SK-N-SH (cell line): Measurements from ENCODE around the gene TEK. TPM values are rescaled to one million over a fixed set of nuclear protein-coding genes. Genes with fewer than 3 reads are reported as not detected.

ENCODE experiments used
- CTCF ChIA-PET: fragments of 300-600, 350-600 bp; formaldehyde crosslinking; extraction: SDS; loops from one replicate; lab custom pipeline; 2021; lab: Yijun Ruan, JAX
- POLR2A ChIA-PET: fragments of 350-600 bp; sonication (Branson Sonifier 250); formaldehyde crosslinking; extraction: SDS; loops from one replicate; lab custom pipeline; 2020; ENCODE audit warnings: antibody characterized with exemption, inconsistent platforms; lab: Yijun Ruan, JAX
- DNase-seq: peaks from one replicate; pipeline ENCODE4 v3.0.0; 2012
- H2AFZ ChIP-seq: fragments of 200-600 bp; sonication (generic); 2 replicates; pipeline ENCODE4 v1.8.1; 2016; ENCODE audit warnings: antibody characterized with exemption, mild to moderate bottlenecking, low read depth
- H3F3A ChIP-seq: fragments of 200-600 bp; sonication (generic); replicated peaks from 2 replicates; pipeline ENCODE3; 2016; ENCODE audit warnings: antibody characterized with exemption, mild to moderate bottlenecking; ENCODE audit not compliant: insufficient read depth
- H3K27ac ChIP-seq, 2 experiments: fragments of 200-500 bp in 1 of 2; fragments of 200-600 bp in 1 of 2; sonication (Bioruptor generic) in 1 of 2; sonication (generic), shearing (Covaris generic) in 1 of 2; 2 replicates each; pipeline versions ENCODE4 v1.5.1 to v1.6.1; 2014 to 2016; ENCODE audit warnings: low read depth in 2 of 2, inconsistent platforms in 1 of 2, low read length in 1 of 2, mild to moderate bottlenecking in 1 of 2, mixed read lengths in 1 of 2
- H3K27me3 ChIP-seq: fragments of 200-600 bp; sonication (generic), shearing (Covaris generic); 2 replicates; pipeline ENCODE4 v1.6.1; 2016; ENCODE audit warnings: mixed run types; ENCODE audit not compliant: insufficient read depth
- H3K36me3 ChIP-seq, 2 experiments: fragments of 200-500 bp in 1 of 2; fragments of 200-600 bp in 1 of 2; sonication (Bioruptor generic) in 1 of 2; sonication (generic) in 1 of 2; replicated peaks in 1 of 2; 2 replicates each; pipeline versions ENCODE3 to v1.5.1; 2014 to 2016; ENCODE audit warnings: low read length in 1 of 2, mild to moderate bottlenecking in 1 of 2; ENCODE audit not compliant: insufficient read depth in 2 of 2, control insufficient read depth in 1 of 2
- H3K4me1 ChIP-seq, 2 experiments: fragments of 200-500 bp in 1 of 2; fragments of 200-600 bp in 1 of 2; sonication (Bioruptor generic) in 1 of 2; sonication (generic), shearing (Covaris generic) in 1 of 2; 2 replicates each; pipeline versions ENCODE4 v1.5.1 to v1.6.1; 2014 to 2016; ENCODE audit warnings: low read depth in 1 of 2, low read length in 1 of 2, mixed run types in 1 of 2; ENCODE audit not compliant: insufficient read depth in 2 of 2, control insufficient read depth in 1 of 2
- H3K4me2 ChIP-seq: fragments of 200-600 bp; sonication (generic), shearing (Covaris generic); 2 replicates; pipeline ENCODE4 v1.6.1; 2017; ENCODE audit warnings: mixed run types
- H3K4me3 ChIP-seq, 2 experiments: fragments of 200-500 bp in 1 of 2; fragments of 200-600 bp in 1 of 2; sonication (Bioruptor generic) in 1 of 2; sonication (generic), shearing (Covaris generic) in 1 of 2; 2 replicates each; pipeline versions ENCODE4 v1.5.1 to v1.8.1; 2014 to 2016; ENCODE audit warnings: low read depth in 2 of 2, inconsistent platforms in 1 of 2, low read length in 1 of 2, mild to moderate bottlenecking in 1 of 2, mixed read lengths in 1 of 2, moderate library complexity in 1 of 2
- H3K79me2 ChIP-seq: fragments of 200-600 bp; sonication (generic); 2 replicates; pipeline ENCODE4 v1.8.1; 2017; ENCODE audit warnings: mild to moderate bottlenecking; ENCODE audit not compliant: insufficient read depth
- H3K9ac ChIP-seq: fragments of 200-600 bp; sonication (generic); 2 replicates; pipeline ENCODE4 v1.6.1; 2017; ENCODE audit warnings: mixed run types
- H3K9me2 ChIP-seq: fragments of 200-600 bp; sonication (generic); 2 replicates; pipeline ENCODE4 v1.6.1; 2017; ENCODE audit warnings: mixed run types
- H3K9me3 ChIP-seq: fragments of 200-600 bp; sonication (generic); 2 replicates; pipeline ENCODE4 v1.6.1; 2017; ENCODE audit warnings: mixed run types, mild to moderate bottlenecking, moderate library complexity
- H4K20me1 ChIP-seq: fragments of 200-600 bp; sonication (generic); 2 replicates; pipeline ENCODE4 v1.6.1; 2017; ENCODE audit warnings: mild to moderate bottlenecking, mixed run types; ENCODE audit not compliant: insufficient read depth
- EP300 ChIP-seq, 2 experiments: IDR thresholded peaks; 2 replicates each; pipeline versions ENCODE4 v1.4.0 to v1.6.1; 2012; ENCODE audit warnings: borderline replicate concordance in 1 of 2, low read depth in 1 of 2, low read length in 1 of 2
- FOXM1 ChIP-seq: IDR thresholded peaks from 2 replicates; pipeline ENCODE4 v1.4.0; 2012; ENCODE audit warnings: low read depth, mild to moderate bottlenecking
- GABPA ChIP-seq: IDR thresholded peaks from 2 replicates; pipeline ENCODE4 v1.4.0; 2012; ENCODE audit warnings: low read depth, mild to moderate bottlenecking
- GATA2 ChIP-seq: sonication (generic); formaldehyde crosslinking; IDR thresholded peaks from 2 replicates; pipeline ENCODE4 v1.5.0; 2020; ENCODE audit warnings: mild to moderate bottlenecking, missing genetic modification reagents
- MEF2A ChIP-seq: IDR thresholded peaks from 2 replicates; pipeline ENCODE4 v1.4.0; 2012; ENCODE audit warnings: low read depth, borderline replicate concordance
- MXI1 ChIP-seq: IDR thresholded peaks from 2 replicates; pipeline ENCODE4 v1.6.1; 2012; ENCODE audit warnings: mild to moderate bottlenecking, low read depth, low read length, improper control_type of control experiment
- POLR2AphosphoS5 ChIP-seq: IDR thresholded peaks from 2 replicates; pipeline ENCODE4 v1.6.1; 2012; ENCODE audit warnings: low read depth, low read length
- RCOR1 ChIP-seq: fragments of 150-350 bp; IDR thresholded peaks from 2 replicates; pipeline ENCODE4 v1.6.1; 2017; ENCODE audit warnings: antibody characterized with exemption, low read length
- RXRA ChIP-seq: IDR thresholded peaks from 2 replicates; pipeline ENCODE4 v1.4.0; 2012; ENCODE audit warnings: low read depth, mild to moderate bottlenecking, borderline replicate concordance
- TEAD4 ChIP-seq: IDR thresholded peaks from 2 replicates; pipeline ENCODE4 v1.4.0; 2012; ENCODE audit warnings: mild to moderate bottlenecking, borderline replicate concordance; ENCODE audit not compliant: insufficient read depth
- WGBS: methylation state at CpG from one replicate; pipeline ENCODE4 v1.1.6; 2017; ENCODE audit warnings: low lambda C conversion rate; 5-methylcytosine and 5-hydroxymethylcytosine counted together
- polyA plus RNA-seq, 3 experiments: library from polyadenylated mRNA; depleted of rRNA; stranded (reverse); fragments of >200 nt; gene quantifications; 2 replicates each; pipeline ENCODE4 v1.2.3, GENCODE V29; 2012
- TF ChIP-seq, protein P1 (sequence below): IDR thresholded peaks from 2 replicates; pipeline ENCODE4 v1.6.1; 2012; ENCODE audit warnings: mild to moderate bottlenecking, low read depth, low read length, moderate library complexity
- TF ChIP-seq, protein P2 (sequence below): fragments of 150-350 bp; IDR thresholded peaks from 2 replicates; pipeline ENCODE4 v1.6.1; 2017; ENCODE audit warnings: antibody characterized with exemption, low read length, low read depth, borderline replicate concordance
- TF ChIP-seq, protein P3 (sequence below): fragments of 200-600 bp; sonication (generic); IDR thresholded peaks from 2 replicates; pipeline ENCODE4 v1.6.1; 2017; ENCODE audit warnings: antibody characterized with exemption, mild to moderate bottlenecking, moderate library complexity
- TF ChIP-seq, protein P4 (sequence below): IDR thresholded peaks from 2 replicates; pipeline ENCODE4 v1.4.0; 2012; ENCODE audit warnings: low read depth, borderline replicate concordance

The TEK gene
- polyA plus RNA-seq, 1 of the 3 experiments (the other 2 are of a cell fraction): 0.03 TPM

DNA sequence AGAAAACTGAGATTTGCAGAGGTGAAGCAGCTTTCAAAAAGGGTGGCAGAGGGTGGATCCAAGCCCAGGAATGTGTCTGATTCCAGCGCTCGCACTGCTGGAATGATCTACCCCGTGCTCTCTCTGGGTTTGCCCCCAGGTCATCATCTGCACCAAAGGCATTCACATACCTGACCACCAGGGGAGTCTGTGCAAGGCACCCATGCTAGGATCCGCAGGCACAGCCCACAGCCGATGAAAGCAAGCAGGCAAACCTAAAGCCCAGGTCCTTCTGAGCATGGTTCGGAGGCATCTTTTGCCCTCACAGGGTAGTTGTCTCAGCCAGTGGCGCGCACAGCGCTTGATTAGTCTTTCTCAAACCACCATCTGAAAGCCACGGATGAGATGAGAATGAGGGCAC, 56.6 kb downstream of the TEK start:
- Histone ChIP-seq H3K27ac (no peak overlapping the region), H3K9me2 (no peaks in the 10 kb centered on the region), H3K4me3 (no peak overlapping the region), H3K4me1 (no peaks in the 10 kb centered on the region), H3K36me3 (no peaks in the 10 kb centered on the region), H3K4me2 (no peak overlapping the region), H2AFZ (no peak overlapping the region), H3F3A (peaks cover 11% of the 10 kb centered on the region), H3K79me2 (no peaks in the 10 kb centered on the region), H3K9ac (no peak overlapping the region), H3K9me3 (no peaks in the 10 kb centered on the region), H3K27me3 (no peaks in the 10 kb centered on the region), H4K20me1 (no peaks in the 10 kb centered on the region)
- no peak for DNase-seq
- CTCF ChIA-PET: interaction anchor here (2.0 kb wide), 1 partner anchor 111 kb away, joined by 5 read pairs; no protein-coding TSS in a partner anchor
- 82% methylated on average over 7 of the region's 10 CpGs for WGBS
- TF ChIP-seq, protein P1, sequence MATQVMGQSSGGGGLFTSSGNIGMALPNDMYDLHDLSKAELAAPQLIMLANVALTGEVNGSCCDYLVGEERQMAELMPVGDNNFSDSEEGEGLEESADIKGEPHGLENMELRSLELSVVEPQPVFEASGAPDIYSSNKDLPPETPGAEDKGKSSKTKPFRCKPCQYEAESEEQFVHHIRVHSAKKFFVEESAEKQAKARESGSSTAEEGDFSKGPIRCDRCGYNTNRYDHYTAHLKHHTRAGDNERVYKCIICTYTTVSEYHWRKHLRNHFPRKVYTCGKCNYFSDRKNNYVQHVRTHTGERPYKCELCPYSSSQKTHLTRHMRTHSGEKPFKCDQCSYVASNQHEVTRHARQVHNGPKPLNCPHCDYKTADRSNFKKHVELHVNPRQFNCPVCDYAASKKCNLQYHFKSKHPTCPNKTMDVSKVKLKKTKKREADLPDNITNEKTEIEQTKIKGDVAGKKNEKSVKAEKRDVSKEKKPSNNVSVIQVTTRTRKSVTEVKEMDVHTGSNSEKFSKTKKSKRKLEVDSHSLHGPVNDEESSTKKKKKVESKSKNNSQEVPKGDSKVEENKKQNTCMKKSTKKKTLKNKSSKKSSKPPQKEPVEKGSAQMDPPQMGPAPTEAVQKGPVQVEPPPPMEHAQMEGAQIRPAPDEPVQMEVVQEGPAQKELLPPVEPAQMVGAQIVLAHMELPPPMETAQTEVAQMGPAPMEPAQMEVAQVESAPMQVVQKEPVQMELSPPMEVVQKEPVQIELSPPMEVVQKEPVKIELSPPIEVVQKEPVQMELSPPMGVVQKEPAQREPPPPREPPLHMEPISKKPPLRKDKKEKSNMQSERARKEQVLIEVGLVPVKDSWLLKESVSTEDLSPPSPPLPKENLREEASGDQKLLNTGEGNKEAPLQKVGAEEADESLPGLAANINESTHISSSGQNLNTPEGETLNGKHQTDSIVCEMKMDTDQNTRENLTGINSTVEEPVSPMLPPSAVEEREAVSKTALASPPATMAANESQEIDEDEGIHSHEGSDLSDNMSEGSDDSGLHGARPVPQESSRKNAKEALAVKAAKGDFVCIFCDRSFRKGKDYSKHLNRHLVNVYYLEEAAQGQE: no peak
- TF ChIP-seq RCOR1 (no peak), GATA2 (CRISPR knock-in tag) (no peak), RXRA (no peak), GABPA (no peak), MEF2A (no peak)
- TF ChIP-seq, protein P2, sequence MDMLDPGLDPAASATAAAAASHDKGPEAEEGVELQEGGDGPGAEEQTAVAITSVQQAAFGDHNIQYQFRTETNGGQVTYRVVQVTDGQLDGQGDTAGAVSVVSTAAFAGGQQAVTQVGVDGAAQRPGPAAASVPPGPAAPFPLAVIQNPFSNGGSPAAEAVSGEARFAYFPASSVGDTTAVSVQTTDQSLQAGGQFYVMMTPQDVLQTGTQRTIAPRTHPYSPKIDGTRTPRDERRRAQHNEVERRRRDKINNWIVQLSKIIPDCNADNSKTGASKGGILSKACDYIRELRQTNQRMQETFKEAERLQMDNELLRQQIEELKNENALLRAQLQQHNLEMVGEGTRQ: no peak
- TF ChIP-seq, protein P3, sequence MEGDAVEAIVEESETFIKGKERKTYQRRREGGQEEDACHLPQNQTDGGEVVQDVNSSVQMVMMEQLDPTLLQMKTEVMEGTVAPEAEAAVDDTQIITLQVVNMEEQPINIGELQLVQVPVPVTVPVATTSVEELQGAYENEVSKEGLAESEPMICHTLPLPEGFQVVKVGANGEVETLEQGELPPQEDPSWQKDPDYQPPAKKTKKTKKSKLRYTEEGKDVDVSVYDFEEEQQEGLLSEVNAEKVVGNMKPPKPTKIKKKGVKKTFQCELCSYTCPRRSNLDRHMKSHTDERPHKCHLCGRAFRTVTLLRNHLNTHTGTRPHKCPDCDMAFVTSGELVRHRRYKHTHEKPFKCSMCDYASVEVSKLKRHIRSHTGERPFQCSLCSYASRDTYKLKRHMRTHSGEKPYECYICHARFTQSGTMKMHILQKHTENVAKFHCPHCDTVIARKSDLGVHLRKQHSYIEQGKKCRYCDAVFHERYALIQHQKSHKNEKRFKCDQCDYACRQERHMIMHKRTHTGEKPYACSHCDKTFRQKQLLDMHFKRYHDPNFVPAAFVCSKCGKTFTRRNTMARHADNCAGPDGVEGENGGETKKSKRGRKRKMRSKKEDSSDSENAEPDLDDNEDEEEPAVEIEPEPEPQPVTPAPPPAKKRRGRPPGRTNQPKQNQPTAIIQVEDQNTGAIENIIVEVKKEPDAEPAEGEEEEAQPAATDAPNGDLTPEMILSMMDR: peak; percentile 17; the same call in 1 of the 2 replicates
- POLR2A ChIA-PET: no interaction called here

DNA sequence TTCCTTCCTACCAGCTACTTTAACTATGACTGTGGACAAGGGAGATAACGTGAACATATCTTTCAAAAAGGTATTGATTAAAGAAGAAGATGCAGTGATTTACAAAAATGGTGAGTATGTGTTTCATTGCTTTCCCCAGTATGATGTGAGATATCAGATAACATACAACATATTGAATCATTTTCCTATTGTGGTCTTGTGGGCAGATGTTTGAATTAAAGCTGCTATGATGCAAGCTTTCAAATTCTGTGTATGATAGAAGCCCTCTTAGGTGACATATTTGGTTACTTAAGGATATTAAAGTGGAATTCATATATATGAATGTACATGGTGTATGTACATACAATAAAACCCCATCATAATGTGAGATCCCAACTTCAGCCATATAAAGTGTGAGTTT, 59.5 kb downstream of the TEK start:
- Histone ChIP-seq H3K27ac (no peak overlapping the region), H3K9me2 (no peaks in the 10 kb centered on the region), H3K4me2 (no peak overlapping the region), H3K9me3 (no peaks in the 10 kb centered on the region), H3K9ac (no peak overlapping the region), H3F3A (no peaks in the 10 kb centered on the region), H3K27me3 (no peaks in the 10 kb centered on the region), H2AFZ (no peak overlapping the region), H3K79me2 (no peaks in the 10 kb centered on the region), H3K4me1 (no peaks in the 10 kb centered on the region), H4K20me1 (no peaks in the 10 kb centered on the region), H3K4me3 (no peak overlapping the region), H3K36me3 (no peaks in the 10 kb centered on the region)
- no peak for DNase-seq
- 69% methylated on average over 1 of the region's 1 CpG for WGBS
- ChIA-PET POLR2A (no interaction called here), CTCF (interaction anchor here (0.8 kb wide), 1 partner anchor 8 kb away, joined by 3 read pairs; no protein-coding TSS in a partner anchor)
- TF ChIP-seq FOXM1 (no peak), MXI1 (no peak), EP300 (IDR thresholded peaks at IDR 0.05; ENCODE audit: borderline replicate concordance in 1 of 2, low read depth in 1 of 2, low read length in 1 of 2) (no peak), MEF2A (no peak), GATA2 (CRISPR knock-in tag) (no peak), TEAD4 (no peak), POLR2AphosphoS5 (no peak)
- TF ChIP-seq, protein P4, sequence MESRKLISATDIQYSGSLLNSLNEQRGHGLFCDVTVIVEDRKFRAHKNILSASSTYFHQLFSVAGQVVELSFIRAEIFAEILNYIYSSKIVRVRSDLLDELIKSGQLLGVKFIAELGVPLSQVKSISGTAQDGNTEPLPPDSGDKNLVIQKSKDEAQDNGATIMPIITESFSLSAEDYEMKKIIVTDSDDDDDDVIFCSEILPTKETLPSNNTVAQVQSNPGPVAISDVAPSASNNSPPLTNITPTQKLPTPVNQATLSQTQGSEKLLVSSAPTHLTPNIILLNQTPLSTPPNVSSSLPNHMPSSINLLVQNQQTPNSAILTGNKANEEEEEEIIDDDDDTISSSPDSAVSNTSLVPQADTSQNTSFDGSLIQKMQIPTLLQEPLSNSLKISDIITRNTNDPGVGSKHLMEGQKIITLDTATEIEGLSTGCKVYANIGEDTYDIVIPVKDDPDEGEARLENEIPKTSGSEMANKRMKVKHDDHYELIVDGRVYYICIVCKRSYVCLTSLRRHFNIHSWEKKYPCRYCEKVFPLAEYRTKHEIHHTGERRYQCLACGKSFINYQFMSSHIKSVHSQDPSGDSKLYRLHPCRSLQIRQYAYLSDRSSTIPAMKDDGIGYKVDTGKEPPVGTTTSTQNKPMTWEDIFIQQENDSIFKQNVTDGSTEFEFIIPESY: no peak
- TF ChIP-seq, protein P1: no peak
